Activated CD8-positive, alpha-beta T cell treated with anti-CD3 and anti-CD28 coated beads for 36 hours (primary cell): ENCODE results near the gene PPP1R2. TPM values are rescaled to one million over a fixed set of nuclear protein-coding genes. Genes with fewer than 3 reads are reported as not detected.
A peak's percentile ranks its signal among the peaks of the same experiment; 100 is the strongest.

Source experiments
- ATAC-seq: fragments of 200-7000 bp; cut with Tn5 transposase; one replicate; pipeline ENCODE4 v1.10.0; 2021; ENCODE audit warnings: mild to moderate bottlenecking, moderate library complexity
- CTCF ChIA-PET: fragments of 350-600 bp; sonication (Branson Sonifier 250); formaldehyde crosslinking; loops from one replicate; lab custom pipeline; 2021; ENCODE audit warnings: antibody characterized with exemption; lab: Charles Lee
- POLR2A ChIA-PET: fragments of 350-600 bp; sonication (Branson Sonifier 250); formaldehyde crosslinking; loops from one replicate; lab custom pipeline; 2021; ENCODE audit warnings: antibody characterized with exemption; lab: Charles Lee
- DNase-seq: peaks from one replicate; pipeline ENCODE4 v3.0.0-alpha.2; 2020
- H3K27ac Mint-ChIP-seq: one replicate; pipeline ENCODE4 v1.8.0; 2021; ENCODE audit warnings: mild to moderate bottlenecking, mixed read lengths
- H3K27me3 Mint-ChIP-seq: one replicate; pipeline ENCODE4 v1.8.0; 2021; ENCODE audit warnings: mixed read lengths
- H3K36me3 Mint-ChIP-seq: one replicate; pipeline ENCODE4 v1.8.0; 2021; ENCODE audit warnings: low read depth, mixed read lengths
- H3K4me1 Mint-ChIP-seq: one replicate; pipeline ENCODE4 v1.8.0; 2021; ENCODE audit warnings: low read depth, mixed read lengths
- H3K4me3 Mint-ChIP-seq: one replicate; pipeline ENCODE4 v1.8.0; 2021; ENCODE audit warnings: mild to moderate bottlenecking, moderate library complexity, mixed read lengths
- H3K9me3 Mint-ChIP-seq: one replicate; pipeline ENCODE4 v1.8.0; 2021; ENCODE audit warnings: mixed read lengths
- intact Hi-C: fragments of 100-400 bp; cut with micrococcal nuclease; formaldehyde crosslinking; loops from one replicate; pipeline ENCODE4 v1.10.0; 2022
- total RNA-seq, 2 experiments: library from RNA; stranded (reverse); gene quantifications; one replicate each; pipeline ENCODE4 v1.2.3, GENCODE V29; 2021
- TF ChIP-seq, protein P1 (sequence below): fragments of 200-600 bp; IDR thresholded peaks from one replicate; pipeline ENCODE4 v1.8.0; 2022; ENCODE audit warnings: antibody characterized with exemption, mild to moderate bottlenecking

The PPP1R2 gene
- total RNA-seq, 2 experiments from 2014 or later, result 86.7 to 89.0 TPM

DNA sequence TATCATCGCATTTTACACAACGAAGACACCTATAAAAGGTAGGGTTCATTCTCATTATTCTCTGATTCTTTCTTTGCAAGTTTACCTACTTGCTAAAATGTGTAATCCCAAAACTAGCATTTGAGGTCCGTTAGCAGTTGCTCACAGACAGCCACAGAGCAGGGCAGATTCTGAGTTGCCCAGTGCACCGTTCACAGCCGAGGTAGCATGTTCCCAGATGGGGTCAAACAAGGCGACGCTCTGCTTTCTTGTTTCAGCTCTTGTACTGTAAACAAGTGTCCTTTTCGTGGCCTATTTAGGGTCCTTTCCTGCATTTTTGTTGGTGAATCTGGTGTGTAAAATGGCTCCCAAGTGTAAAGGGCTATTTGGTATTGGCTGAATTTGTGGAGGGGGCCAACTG, 3.1 kb downstream of the PPP1R2 start:
- ChIA-PET CTCF (interaction anchor here (3.5 kb wide), 1 partner anchor 269 kb away, joined by 32 read pairs; the partner anchor contains the start of gene XXYLT1), POLR2A (interaction anchor here (1.2 to 4.7 kb wide), 2 partner anchors 9 to 11 kb away, joined by 3 to 34 read pairs; no protein-coding TSS in a partner anchor)
- Mint-ChIP-seq H3K4me1 (peaks cover 56% of the 10 kb centered on the region), H3K27ac (peak overlapping the region; percentile 85), H3K36me3 (peaks cover 31% of the 10 kb centered on the region), H3K4me3 (peak overlapping the region; percentile 83), H3K9me3 (peaks cover 6% of the 10 kb centered on the region), H3K27me3 (no peaks in the 10 kb centered on the region)
- ATAC-seq, result no peak
- intact Hi-C loops, result no loop called here
- TF ChIP-seq, protein P1, sequence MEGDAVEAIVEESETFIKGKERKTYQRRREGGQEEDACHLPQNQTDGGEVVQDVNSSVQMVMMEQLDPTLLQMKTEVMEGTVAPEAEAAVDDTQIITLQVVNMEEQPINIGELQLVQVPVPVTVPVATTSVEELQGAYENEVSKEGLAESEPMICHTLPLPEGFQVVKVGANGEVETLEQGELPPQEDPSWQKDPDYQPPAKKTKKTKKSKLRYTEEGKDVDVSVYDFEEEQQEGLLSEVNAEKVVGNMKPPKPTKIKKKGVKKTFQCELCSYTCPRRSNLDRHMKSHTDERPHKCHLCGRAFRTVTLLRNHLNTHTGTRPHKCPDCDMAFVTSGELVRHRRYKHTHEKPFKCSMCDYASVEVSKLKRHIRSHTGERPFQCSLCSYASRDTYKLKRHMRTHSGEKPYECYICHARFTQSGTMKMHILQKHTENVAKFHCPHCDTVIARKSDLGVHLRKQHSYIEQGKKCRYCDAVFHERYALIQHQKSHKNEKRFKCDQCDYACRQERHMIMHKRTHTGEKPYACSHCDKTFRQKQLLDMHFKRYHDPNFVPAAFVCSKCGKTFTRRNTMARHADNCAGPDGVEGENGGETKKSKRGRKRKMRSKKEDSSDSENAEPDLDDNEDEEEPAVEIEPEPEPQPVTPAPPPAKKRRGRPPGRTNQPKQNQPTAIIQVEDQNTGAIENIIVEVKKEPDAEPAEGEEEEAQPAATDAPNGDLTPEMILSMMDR, result no peak
- DNase-seq, result peak; percentile 64

DNA sequence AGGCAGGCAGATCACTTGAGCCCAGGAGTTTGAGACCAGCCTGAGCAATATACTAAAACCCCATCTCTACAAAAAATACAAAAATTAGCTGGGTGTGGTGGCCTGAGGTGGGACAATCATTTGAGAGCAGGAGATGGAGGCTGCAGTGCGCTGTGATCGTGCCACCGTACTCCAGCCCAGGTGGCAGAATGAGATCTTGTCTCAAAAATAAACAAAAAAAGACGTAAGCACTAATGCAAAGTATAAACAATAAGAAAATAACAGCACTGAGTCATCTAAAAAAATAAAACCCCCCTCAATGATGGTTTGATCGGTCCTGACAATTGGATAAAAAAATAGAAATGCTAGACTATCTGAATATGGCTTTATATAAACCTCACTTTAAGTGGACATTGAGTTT, 3.6 kb downstream of the PPP1R2 start:
- Mint-ChIP-seq H3K4me3 (peak overlapping the region; percentile 83), H3K27me3 (no peaks in the 10 kb centered on the region), H3K4me1 (peaks cover 56% of the 10 kb centered on the region), H3K27ac (peak overlapping the region; percentile 85), H3K36me3 (peaks cover 37% of the 10 kb centered on the region), H3K9me3 (peaks cover 8% of the 10 kb centered on the region)
- ATAC-seq, result no peak
- DNase-seq, result no peak
- ChIA-PET CTCF (interaction anchor here (2.1 to 3.5 kb wide), 5 partner anchors 11 to 269 kb away, joined by 7 to 32 read pairs (median 12); partner anchors contain the start of gene XXYLT1), POLR2A (interaction anchor here (0.8 to 4.7 kb wide), 4 partner anchors 9 to 369 kb away, joined by 3 to 34 read pairs (median 3); no protein-coding TSS in a partner anchor)
- intact Hi-C loops, result no loop called here
- TF ChIP-seq, protein P1, result no peak

DNA sequence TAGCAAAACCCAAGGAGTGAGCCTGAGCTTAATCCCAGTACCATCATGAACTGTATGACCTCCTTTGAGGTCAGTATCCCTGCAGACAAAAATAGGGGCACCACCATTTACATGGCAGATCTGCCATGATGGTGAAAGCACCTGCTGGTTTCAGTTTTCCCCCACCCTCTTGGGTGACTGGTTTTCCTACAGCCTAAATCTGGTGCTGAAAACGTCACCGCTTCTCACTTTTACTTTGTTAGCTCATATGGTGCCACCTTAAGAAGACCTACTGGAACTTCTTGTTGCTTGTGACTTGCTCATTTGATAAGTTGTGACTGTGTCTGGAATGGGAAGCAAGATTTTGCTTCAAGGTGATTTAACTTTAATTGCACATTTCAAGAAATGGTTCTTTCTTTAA, 5.1 kb downstream of the PPP1R2 start:
- H3K27ac Mint-ChIP-seq, result peak overlapping the region; percentile 81
- intact Hi-C loops, result no loop called here
- H3K36me3 Mint-ChIP-seq, result peaks cover 46% of the 10 kb centered on the region
- POLR2A ChIA-PET, result interaction anchor here (1.0 to 1.8 kb wide), 3 partner anchors 13 to 95 kb away, joined by 3 to 6 read pairs (median 5); partner anchors contain the start of gene ACAP2
- DNase-seq (peak; percentile 83), ATAC-seq (peak; percentile 73)
- H3K4me1 Mint-ChIP-seq, result peaks cover 63% of the 10 kb centered on the region
- TF ChIP-seq, protein P1, result no peak
- H3K9me3 Mint-ChIP-seq, result peaks cover 8% of the 10 kb centered on the region
- no peaks in the 10 kb centered on the region for H3K27me3 Mint-ChIP-seq
- peak overlapping the region; percentile 47 for H3K4me3 Mint-ChIP-seq
- CTCF ChIA-PET, result interaction anchor here (0.6 to 3.5 kb wide), 11 partner anchors 8 to 755 kb away, joined by 3 to 32 read pairs (median 7); partner anchors contain the start of gene XXYLT1

DNA sequence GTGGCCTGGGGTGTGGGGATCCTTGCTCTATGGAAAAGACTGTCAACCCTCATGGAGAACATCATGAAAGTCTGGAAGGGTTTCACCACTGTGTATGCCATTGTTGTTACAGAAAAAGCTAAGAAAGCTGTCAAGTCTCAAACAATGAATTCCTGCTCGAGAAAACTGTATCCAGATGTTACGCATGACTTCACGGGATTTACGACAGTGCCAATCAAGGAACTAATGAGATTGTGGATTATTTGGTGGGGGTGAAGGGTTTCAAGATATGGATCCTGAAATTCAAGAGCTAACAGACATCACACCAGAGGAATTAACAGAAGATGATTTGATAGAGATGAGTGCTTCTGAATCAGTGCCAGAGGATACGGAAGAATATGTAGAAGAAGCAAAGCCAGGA, 7.8 kb downstream of the PPP1R2 start:
- intact Hi-C loops, result no loop called here
- POLR2A ChIA-PET, result interaction anchor here (1.1 kb wide), 1 partner anchor 93 kb away, joined by 3 read pairs; no protein-coding TSS in a partner anchor
- Mint-ChIP-seq H3K27ac (peak overlapping the region; percentile 66), H3K9me3 (peaks cover 8% of the 10 kb centered on the region), H3K36me3 (peaks cover 47% of the 10 kb centered on the region), H3K4me1 (peaks cover 79% of the 10 kb centered on the region), H3K4me3 (no peak overlapping the region), H3K27me3 (no peaks in the 10 kb centered on the region)
- DNase-seq (no peak), ATAC-seq (no peak)
- TF ChIP-seq, protein P1, result no peak
- CTCF ChIA-PET, result interaction anchor here (0.8 to 2.2 kb wide), 3 partner anchors 13 to 264 kb away, joined by 5 to 12 read pairs (median 6); partner anchors contain the start of gene XXYLT1

DNA sequence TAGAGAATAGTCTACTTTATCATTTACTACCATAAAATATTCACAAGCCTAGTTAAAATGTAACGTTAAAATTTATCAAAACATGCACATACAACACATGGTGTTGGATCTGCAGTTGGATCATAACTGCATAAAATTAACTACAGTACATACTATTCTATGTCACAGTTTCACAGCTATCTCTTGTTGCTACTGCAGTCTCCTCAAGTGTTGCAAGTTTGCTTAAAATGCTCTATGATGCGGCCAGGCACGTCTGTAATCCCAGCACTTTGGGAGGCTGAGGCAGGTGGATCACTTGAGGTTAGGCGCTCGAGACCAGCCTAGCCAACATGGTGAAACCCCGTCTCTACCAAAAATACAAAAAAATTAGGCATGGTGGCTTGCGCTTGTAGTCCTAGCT, 10.3 kb downstream of the PPP1R2 start:
- Mint-ChIP-seq H3K36me3 (peaks cover 54% of the 10 kb centered on the region), H3K27me3 (no peaks in the 10 kb centered on the region), H3K4me3 (no peak overlapping the region), H3K9me3 (peaks cover 8% of the 10 kb centered on the region), H3K4me1 (peaks cover 80% of the 10 kb centered on the region), H3K27ac (peak overlapping the region; percentile 22)
- DNase-seq (no peak), ATAC-seq (no peak)
- TF ChIP-seq, protein P1, result no peak
- intact Hi-C loops, result no loop called here
- ChIA-PET POLR2A (interaction anchor here (0.7 to 1.4 kb wide), 3 partner anchors 9 to 846 kb away, joined by 3 to 6 read pairs (median 4); partner anchors contain the start of gene PPP1R2), CTCF (interaction anchor here (1.0 to 2.2 kb wide), 3 partner anchors 10 to 262 kb away, joined by 4 to 12 read pairs (median 5); partner anchors contain the start of gene XXYLT1)
